ENCODE measurements around the gene SYPL1.

DNA sequence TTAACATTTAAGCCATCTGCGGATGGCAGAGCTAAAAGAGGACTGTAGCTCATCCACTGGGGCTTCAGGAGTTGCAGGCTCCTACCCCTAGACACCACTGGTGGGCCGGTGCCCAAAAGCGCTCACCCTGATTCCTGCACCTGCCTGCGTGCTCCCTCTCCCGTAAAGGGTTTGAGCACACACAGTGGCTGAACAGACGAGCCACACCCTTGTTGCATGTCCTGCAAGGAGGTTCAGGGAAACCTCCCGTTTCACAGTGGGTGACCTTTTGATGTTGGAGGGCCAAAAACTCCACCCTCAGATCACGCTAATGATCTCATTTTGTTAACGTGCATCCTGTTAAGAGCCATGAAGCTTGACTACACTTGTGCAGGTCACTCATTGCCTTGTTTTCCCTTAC lies 37.9 kb downstream of the SYPL1 start:
- TF ChIP-seq, protein P1, sequence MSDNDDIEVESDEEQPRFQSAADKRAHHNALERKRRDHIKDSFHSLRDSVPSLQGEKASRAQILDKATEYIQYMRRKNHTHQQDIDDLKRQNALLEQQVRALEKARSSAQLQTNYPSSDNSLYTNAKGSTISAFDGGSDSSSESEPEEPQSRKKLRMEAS (IDR thresholded peaks at IDR 0.05) = no peak
- no peak for TF ChIP-seq NFIC (IDR thresholded peaks at IDR 0.05)
- no peak for TF ChIP-seq RAD21 (IDR thresholded peaks at IDR 0.05; ENCODE audit: low read depth)
- TF ChIP-seq TAF1 (IDR thresholded peaks at IDR 0.05; ENCODE audit: low read depth) = no peak
- TF ChIP-seq EP300 (IDR thresholded peaks at IDR 0.05; ENCODE audit: borderline replicate concordance) = no peak
- TF ChIP-seq, protein P2, sequence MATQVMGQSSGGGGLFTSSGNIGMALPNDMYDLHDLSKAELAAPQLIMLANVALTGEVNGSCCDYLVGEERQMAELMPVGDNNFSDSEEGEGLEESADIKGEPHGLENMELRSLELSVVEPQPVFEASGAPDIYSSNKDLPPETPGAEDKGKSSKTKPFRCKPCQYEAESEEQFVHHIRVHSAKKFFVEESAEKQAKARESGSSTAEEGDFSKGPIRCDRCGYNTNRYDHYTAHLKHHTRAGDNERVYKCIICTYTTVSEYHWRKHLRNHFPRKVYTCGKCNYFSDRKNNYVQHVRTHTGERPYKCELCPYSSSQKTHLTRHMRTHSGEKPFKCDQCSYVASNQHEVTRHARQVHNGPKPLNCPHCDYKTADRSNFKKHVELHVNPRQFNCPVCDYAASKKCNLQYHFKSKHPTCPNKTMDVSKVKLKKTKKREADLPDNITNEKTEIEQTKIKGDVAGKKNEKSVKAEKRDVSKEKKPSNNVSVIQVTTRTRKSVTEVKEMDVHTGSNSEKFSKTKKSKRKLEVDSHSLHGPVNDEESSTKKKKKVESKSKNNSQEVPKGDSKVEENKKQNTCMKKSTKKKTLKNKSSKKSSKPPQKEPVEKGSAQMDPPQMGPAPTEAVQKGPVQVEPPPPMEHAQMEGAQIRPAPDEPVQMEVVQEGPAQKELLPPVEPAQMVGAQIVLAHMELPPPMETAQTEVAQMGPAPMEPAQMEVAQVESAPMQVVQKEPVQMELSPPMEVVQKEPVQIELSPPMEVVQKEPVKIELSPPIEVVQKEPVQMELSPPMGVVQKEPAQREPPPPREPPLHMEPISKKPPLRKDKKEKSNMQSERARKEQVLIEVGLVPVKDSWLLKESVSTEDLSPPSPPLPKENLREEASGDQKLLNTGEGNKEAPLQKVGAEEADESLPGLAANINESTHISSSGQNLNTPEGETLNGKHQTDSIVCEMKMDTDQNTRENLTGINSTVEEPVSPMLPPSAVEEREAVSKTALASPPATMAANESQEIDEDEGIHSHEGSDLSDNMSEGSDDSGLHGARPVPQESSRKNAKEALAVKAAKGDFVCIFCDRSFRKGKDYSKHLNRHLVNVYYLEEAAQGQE (IDR thresholded peaks at IDR 0.05; ENCODE audit: low read depth) = no peak
- no peak for TF ChIP-seq FOXM1 (IDR thresholded peaks at IDR 0.05; ENCODE audit: borderline replicate concordance, low read depth)
- no peak for TF ChIP-seq EGR1 (IDR thresholded peaks at IDR 0.05)
- TF ChIP-seq TEAD4 (IDR thresholded peaks at IDR 0.05) = no peak
- no peak for TF ChIP-seq YY1 (IDR thresholded peaks at IDR 0.05; ENCODE audit: low read depth)
- TF ChIP-seq CEBPB (IDR thresholded peaks at IDR 0.05) = no peak

Data from Ishikawa (cell line).